Central memory CD8-positive, alpha-beta T cell (primary cell): ENCODE measurements around the gene KAZN.

Experiments used
- ATAC-seq: fragments of 150-1000 bp; cut with Tn5 transposase; replicated peaks from 2 replicates; pipeline ENCODE4 v1.10.0; 2022; ENCODE audit warnings: mild to moderate bottlenecking, moderate FRiP score, moderate number of reproducible peaks; ENCODE audit not compliant: poor library complexity, severe bottlenecking; ENCODE audit errors: extremely low read depth
- DNase-seq, 2 donors: peaks; one replicate each; pipeline ENCODE4 v3.0.0; 2021; ENCODE audit warnings: low spot score in 2 of 2
- H3K27ac Mint-ChIP-seq: one replicate; pipeline ENCODE4 v1.8.0; 2022; ENCODE audit warnings: low read depth, mild to moderate bottlenecking, moderate library complexity, mixed read lengths
- H3K27me3 Mint-ChIP-seq: one replicate; pipeline ENCODE4 v1.8.0; 2022; ENCODE audit warnings: mixed read lengths
- H3K36me3 Mint-ChIP-seq: one replicate; pipeline ENCODE4 v1.8.0; 2022; ENCODE audit warnings: mild to moderate bottlenecking, moderate library complexity, mixed read lengths; ENCODE audit not compliant: insufficient read depth
- H3K4me1 Mint-ChIP-seq: one replicate; pipeline ENCODE4 v1.8.0; 2022; ENCODE audit warnings: mixed read lengths
- H3K4me3 Mint-ChIP-seq: one replicate; pipeline ENCODE4 v1.8.0; 2022; ENCODE audit warnings: mild to moderate bottlenecking, moderate library complexity, mixed read lengths
- H3K9me3 Mint-ChIP-seq: one replicate; pipeline ENCODE4 v1.8.0; 2022; ENCODE audit warnings: mixed read lengths

Gene KAZN

DNA sequence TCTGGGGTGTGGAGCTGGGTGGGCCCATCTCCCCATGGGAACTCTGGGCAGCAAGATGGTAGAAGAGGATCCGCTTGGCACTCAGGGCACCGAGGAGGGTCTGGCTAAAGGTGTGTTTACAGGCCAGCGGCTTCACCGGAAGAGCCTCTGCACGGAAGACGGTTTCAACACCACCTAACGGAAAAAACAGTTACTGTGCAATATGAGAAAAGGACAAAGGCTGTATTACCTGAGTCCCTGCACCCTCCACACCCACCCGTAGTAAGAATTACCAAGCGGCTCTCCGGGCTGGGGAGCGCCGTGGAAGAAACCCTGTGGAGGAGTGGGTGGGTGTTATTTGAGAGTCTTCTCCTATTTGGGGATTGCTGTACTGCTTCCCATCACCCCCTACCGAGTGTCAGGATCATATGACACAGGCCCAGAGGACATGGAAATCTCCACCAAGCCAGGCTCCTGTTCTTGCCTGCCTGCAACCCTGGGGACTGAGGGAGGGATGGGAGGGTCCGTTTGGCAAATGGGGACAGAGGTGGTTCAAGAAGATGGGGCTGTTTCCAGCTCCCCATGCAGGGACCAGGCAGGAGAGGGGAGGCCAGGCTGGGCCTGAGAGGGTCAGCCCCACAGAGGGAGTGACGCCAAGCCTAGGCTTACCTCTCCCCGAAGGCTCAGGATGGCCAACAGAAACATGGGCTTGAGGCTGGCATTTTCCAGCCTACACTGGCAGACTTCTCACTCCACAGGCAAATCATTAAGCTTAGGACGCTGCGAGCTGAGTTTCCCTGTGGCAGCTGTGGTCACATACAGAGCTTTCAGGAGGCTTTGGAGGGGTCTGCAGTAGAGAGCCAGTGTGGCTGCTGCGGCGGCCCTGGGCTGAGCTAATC lies 351.6 kb downstream of the KAZN start:
- Mint-ChIP-seq H3K27me3 (peaks cover 29% of the 10 kb centered on the region), H3K36me3 (no peaks in the 10 kb centered on the region), H3K4me1 (no peaks in the 10 kb centered on the region), H3K27ac (no peak overlapping the region), H3K4me3 (no peak overlapping the region), H3K9me3 (no peaks in the 10 kb centered on the region)
- no peak for DNase-seq
- ATAC-seq, result no peak

DNA sequence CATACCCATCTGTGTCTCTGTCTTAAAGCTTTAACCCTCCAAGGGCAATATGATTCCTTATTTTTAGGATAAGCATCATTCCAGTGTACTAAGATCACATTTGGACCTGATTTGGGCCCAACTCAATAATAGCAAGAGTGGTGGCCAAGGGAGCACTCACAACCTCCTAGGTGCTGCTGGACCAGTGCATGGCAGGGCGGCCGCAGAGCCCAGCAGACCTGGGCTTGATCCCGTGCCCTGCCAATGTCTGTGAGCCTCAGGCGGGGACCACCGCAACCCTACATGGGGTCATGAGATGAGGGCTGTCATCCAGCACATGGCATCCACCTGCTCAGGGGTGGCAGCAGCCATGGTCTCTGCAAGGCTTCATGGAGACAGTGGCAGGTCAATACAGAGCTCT lies 353.3 kb downstream of the KAZN start:
- Mint-ChIP-seq H3K4me1 (no peaks in the 10 kb centered on the region), H3K4me3 (no peak overlapping the region)
- ATAC-seq, result no peak

DNA sequence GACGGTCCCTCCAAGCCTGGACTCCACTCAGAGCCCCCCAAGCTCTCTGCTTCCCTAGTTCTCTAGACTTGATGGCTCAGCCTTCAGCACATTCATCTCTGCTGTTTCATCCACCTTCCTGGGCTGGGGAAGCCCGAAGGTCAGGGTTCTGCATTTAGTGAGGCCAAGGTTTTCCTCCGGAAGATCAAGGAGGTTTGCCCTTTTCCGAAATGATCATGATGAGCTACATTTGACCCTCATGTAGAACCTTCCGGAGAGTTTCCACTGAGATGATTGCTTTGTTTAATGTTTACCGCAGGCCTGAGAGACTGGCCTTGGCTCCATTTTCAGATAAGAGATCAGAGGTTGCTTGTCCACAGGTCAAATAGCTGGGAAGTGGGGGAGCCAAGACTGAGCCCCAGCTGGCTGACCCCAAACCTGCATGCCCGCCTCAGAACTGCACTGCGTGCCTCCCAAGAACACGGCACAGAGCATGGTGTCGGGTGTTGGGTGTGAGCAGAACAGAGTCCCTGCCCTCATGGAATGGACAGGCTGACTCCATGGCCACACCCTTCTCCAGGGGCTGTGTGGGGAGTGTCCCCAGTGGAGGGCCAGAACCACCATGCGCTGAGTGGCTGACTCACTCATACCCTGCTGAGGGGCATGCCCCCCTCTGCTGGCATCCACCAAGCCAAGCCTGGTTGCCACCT lies 354.3 kb downstream of the KAZN start:
- H3K9me3 Mint-ChIP-seq, result no peaks in the 10 kb centered on the region
- no peak overlapping the region for H3K4me3 Mint-ChIP-seq
- no peaks in the 10 kb centered on the region for H3K36me3 Mint-ChIP-seq
- ATAC-seq, result no peak
- H3K27me3 Mint-ChIP-seq, result peaks cover 22% of the 10 kb centered on the region
- H3K27ac Mint-ChIP-seq, result no peak overlapping the region
- no peak for DNase-seq
- no peaks in the 10 kb centered on the region for H3K4me1 Mint-ChIP-seq

More for the DNA sequence above, 353.3 kb downstream of the KAZN start:
- peaks cover 18% of the 10 kb centered on the region for H3K27me3 Mint-ChIP-seq
- H3K9me3 Mint-ChIP-seq, result no peaks in the 10 kb centered on the region
- H3K36me3 Mint-ChIP-seq, result no peaks in the 10 kb centered on the region
- H3K27ac Mint-ChIP-seq, result no peak overlapping the region
- DNase-seq, result no peak

GRCh38 chr1:14954210-14954609 lies 355.7 kb downstream of the KAZN start:
- Mint-ChIP-seq H3K4me3 (no peak overlapping the region), H3K9me3 (no peaks in the 10 kb centered on the region), H3K36me3 (no peaks in the 10 kb centered on the region), H3K27ac (no peak overlapping the region), H3K4me1 (no peaks in the 10 kb centered on the region), H3K27me3 (peaks cover 24% of the 10 kb centered on the region)
- ATAC-seq (no peak), DNase-seq (no peak)

DNA sequence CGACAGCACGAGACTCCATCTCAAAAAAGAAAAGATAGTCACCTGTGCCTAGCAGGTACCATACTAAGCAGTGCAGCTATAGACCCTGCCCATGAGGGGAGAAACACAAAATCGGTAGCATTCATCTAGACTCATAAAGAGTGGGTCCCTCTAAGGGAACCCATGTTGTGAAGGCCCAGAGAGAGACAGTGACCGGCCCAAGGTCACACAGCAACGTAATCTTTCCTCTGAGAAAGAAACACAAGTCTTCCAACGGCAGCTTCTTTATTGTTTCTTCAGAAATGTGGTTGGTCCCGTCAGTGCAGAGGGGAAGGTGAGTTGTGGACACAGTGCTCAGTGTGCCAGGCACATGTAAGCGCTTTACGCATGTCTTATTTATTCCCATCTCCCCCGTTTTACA lies 356.4 kb downstream of the KAZN start:
- ATAC-seq, result no peak
- H3K4me1 Mint-ChIP-seq, result no peaks in the 10 kb centered on the region
- no peak overlapping the region for H3K4me3 Mint-ChIP-seq
- peaks cover 24% of the 10 kb centered on the region for H3K27me3 Mint-ChIP-seq
- H3K36me3 Mint-ChIP-seq, result no peaks in the 10 kb centered on the region
- H3K9me3 Mint-ChIP-seq, result no peaks in the 10 kb centered on the region
- DNase-seq, result no peak
- H3K27ac Mint-ChIP-seq, result no peak overlapping the region

GRCh38 chr1:14955402-14955801 lies 356.9 kb downstream of the KAZN start:
- peaks cover 24% of the 10 kb centered on the region for H3K27me3 Mint-ChIP-seq
- DNase-seq (no peak), ATAC-seq (no peak)
- H3K27ac Mint-ChIP-seq, result no peak overlapping the region
- H3K9me3 Mint-ChIP-seq, result no peaks in the 10 kb centered on the region
- H3K36me3 Mint-ChIP-seq, result no peaks in the 10 kb centered on the region
- no peaks in the 10 kb centered on the region for H3K4me1 Mint-ChIP-seq
- no peak overlapping the region for H3K4me3 Mint-ChIP-seq

GRCh38 chr1:14955976-14956375 lies 357.5 kb downstream of the KAZN start:
- Mint-ChIP-seq H3K4me3 (no peak overlapping the region), H3K36me3 (no peaks in the 10 kb centered on the region), H3K4me1 (no peaks in the 10 kb centered on the region), H3K27me3 (peaks cover 24% of the 10 kb centered on the region), H3K27ac (no peak overlapping the region), H3K9me3 (no peaks in the 10 kb centered on the region)
- DNase-seq, result no peak
- no peak for ATAC-seq

- ATAC-seq, result no peak
- H3K27ac Mint-ChIP-seq, result peak overlapping the region; percentile 19
- no peaks in the 10 kb centered on the region for H3K36me3 Mint-ChIP-seq
- DNase-seq, result no peak
- H3K4me1 Mint-ChIP-seq, result no peaks in the 10 kb centered on the region
- H3K4me3 Mint-ChIP-seq, result no peak overlapping the region
- H3K9me3 Mint-ChIP-seq, result no peaks in the 10 kb centered on the region
- H3K27me3 Mint-ChIP-seq, result peaks cover 23% of the 10 kb centered on the region
Measured at GRCh38 chr1:14956579-14957195, 358.2 kb downstream of the KAZN start.

DNA sequence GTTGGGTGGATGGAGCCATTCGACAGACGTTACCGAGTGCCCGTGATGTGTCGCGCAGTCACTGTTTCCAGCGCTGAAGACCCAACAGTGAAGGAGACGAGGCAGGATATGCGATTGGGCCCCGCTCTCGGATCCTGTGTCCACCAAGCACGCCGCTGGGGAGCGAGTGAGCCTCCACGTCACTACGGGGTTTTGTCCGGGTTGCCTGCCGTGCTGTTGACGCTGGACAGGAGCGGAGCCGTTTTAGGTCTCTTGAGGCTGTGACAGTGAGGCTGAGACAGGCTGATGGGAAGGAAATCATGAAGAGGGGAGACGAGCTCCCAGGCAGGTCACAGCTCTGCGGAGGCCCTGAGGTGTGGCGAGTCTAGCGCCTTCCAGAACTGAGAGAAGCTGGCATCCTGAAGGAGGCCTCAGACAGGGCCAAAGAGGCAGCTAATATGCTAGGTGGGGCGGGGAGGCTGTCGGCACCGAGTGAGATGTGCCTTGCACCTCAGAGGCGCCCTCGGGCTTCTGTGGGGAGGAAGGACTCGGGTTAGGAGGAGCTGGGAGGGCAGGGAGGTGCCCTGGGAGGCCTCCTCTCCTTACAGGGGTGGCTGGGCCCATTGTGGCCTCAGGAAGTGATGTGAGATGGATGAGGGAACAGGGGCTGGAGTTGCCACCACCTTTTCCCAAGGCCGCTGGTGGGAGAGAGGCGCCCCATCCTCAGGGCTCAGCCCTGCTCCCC lies 359.1 kb downstream of the KAZN start:
- Mint-ChIP-seq H3K36me3 (no peaks in the 10 kb centered on the region), H3K4me3 (no peak overlapping the region), H3K27me3 (peaks cover 14% of the 10 kb centered on the region), H3K4me1 (no peaks in the 10 kb centered on the region), H3K27ac (peak overlapping the region; percentile 19), H3K9me3 (no peaks in the 10 kb centered on the region)
- ATAC-seq, result no peak
- DNase-seq, result no peak

DNA sequence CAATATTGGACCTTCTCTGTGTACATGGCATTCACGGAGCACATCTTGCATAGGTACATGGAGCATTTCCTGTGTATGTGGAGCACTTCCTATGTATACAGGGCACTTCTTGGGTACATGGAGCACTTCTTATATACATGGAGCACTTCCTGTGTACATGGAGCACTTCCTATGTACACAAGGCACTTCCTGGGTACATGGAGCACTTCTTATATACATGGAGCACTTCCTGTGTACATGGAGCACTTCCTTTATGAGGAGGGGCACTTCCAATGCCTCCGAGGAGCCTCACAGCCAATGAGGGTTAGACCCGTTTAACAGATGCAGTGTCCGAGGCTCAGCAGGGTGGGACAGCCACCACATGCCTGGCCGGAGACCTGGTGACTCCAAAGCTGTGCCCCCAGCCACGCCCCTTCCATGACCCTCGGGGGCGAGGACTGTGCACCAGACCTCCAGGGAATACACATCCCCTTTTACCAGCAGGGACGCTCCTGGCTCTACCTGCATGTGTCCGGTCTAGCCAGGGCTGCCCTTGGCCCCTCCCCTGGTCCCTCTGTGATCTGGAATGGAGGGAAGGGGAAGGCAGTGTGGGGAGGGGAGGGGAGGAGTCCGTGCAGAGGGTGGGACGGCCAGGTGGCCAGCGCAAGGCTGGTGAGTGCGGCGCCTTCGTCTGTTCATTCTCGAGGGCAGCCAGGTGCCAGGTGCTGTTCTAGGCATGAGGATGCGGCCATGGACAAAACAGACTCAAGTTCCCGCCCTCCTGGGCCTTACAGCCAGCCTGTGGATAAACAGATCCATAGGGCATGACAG lies 360.0 kb downstream of the KAZN start:
- no peak overlapping the region for H3K27ac Mint-ChIP-seq

DNA sequence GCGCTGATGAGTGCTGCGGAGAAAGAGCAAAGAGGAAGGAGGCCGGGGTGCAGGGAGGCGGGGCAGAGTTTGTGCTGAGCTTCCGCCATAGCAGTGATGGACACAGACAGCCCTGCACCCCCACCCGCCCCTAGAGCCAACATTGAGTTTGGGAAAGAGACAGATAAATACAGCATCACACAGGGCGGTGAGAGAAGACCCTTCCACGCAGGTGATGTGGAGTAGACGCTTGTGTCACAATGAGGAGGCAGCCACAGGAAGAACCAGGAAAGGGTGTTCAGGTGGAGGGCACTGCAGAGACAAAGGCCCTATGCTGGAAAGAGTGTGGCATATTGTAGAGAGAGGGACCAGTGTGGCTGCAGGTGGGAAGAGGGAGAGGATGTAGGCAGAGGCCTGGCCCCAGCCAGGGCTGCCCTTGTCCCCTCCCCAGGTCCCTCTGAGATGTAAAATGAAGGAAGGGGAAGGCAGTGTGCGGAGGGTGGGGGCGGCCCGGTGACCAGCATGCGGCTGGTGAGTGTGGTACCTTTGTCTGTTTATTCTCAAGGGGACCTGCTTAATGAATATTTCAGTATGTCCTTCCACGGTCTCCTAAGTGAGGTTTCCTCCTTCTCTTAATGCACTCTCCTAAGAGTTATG lies 360.7 kb downstream of the KAZN start:
- Mint-ChIP-seq H3K27ac (no peak overlapping the region), H3K4me3 (no peak overlapping the region)

More for the DNA sequence above, 360.0 kb downstream of the KAZN start:
- H3K4me3 Mint-ChIP-seq, result no peak overlapping the region
- H3K36me3 Mint-ChIP-seq, result no peaks in the 10 kb centered on the region
- ATAC-seq (no peak), DNase-seq (no peak)
- H3K9me3 Mint-ChIP-seq, result no peaks in the 10 kb centered on the region
- H3K4me1 Mint-ChIP-seq, result no peaks in the 10 kb centered on the region
- peaks cover 12% of the 10 kb centered on the region for H3K27me3 Mint-ChIP-seq

More for the DNA sequence above, 360.7 kb downstream of the KAZN start:
- no peaks in the 10 kb centered on the region for H3K9me3 Mint-ChIP-seq
- H3K4me1 Mint-ChIP-seq, result no peaks in the 10 kb centered on the region
- no peak for ATAC-seq
- no peak for DNase-seq
- H3K36me3 Mint-ChIP-seq, result no peaks in the 10 kb centered on the region
- H3K27me3 Mint-ChIP-seq, result peaks cover 12% of the 10 kb centered on the region
